KBM-7 (cell line): Measurements from ENCODE around the gene SORT1.
"Not testable (repeated sequence)": the region's sequence is repeated elsewhere in the genome, so short reads cannot be mapped to it uniquely, and the experiment has no call there.

ENCODE experiments used
- DNase-seq: peaks from one replicate; pipeline ENCODE4 v3.0.0-alpha.2; 2015
- in situ Hi-C: fragments of 300-500 bp; cut with MboI; formaldehyde crosslinking; loops from 2 replicates; pipeline ENCODE4 v1.14.3; 2020; ENCODE audit warnings: low sequenced_read_pairs, low pct_unique_long_range_greater_than_20kb, mixed read lengths

SORT1 gene

GRCh38 chr1:109309347-109309746 lies 88.4 kb downstream of the SORT1 start:
- in situ Hi-C loops, result no loop called here
- DNase-seq, result no peak

- DNase-seq, result peak; percentile 77
These were observed 90.3 kb downstream of the SORT1 start for GRCh38 chr1:109307274-109308021.

GRCh38 chr1:109306832-109307273 lies 90.9 kb downstream of the SORT1 start, which contains the start of gene MYBPHL:
TSS of gene MYBPHL (minus strand) at chr1:109307011. CDS start at chr1:109306991, 20 bp downstream.
- DNase-seq, result peak; percentile 18
- in situ Hi-C loops, result no loop called here

More at GRCh38 chr1:109307274-109308021, 90.3 kb downstream of the SORT1 start:
- in situ Hi-C loops, result no loop called here

GRCh38 chr1:109305991-109306390 lies 91.7 kb downstream of the SORT1 start:
- in situ Hi-C loops, DNase-seq: not testable (repeated sequence)

- in situ Hi-C loops, result no loop called here
- DNase-seq, result no peak
These were observed 93.3 kb downstream of the SORT1 start for GRCh38 chr1:109304226-109304920.

GRCh38 chr1:109301874-109302273 lies 95.8 kb downstream of the SORT1 start:
- in situ Hi-C loops, result no loop called here
- DNase-seq, result no peak

GRCh38 chr1:109300650-109301151 lies 97.0 kb downstream of the SORT1 start:
- in situ Hi-C loops, result no loop called here
- DNase-seq, result no peak

GRCh38 chr1:109299558-109300343 lies 98.0 kb downstream of the SORT1 start:
- DNase-seq, result no peak
- in situ Hi-C loops, result no loop called here

- in situ Hi-C loops, result no loop called here
- DNase-seq, result no peak
These were observed 98.8 kb downstream of the SORT1 start for GRCh38 chr1:109298666-109299557.

- no peak for DNase-seq
- in situ Hi-C loops, result no loop called here
These were observed 100.9 kb downstream of the SORT1 start for GRCh38 chr1:109296782-109297181.

- no peak for DNase-seq
- in situ Hi-C loops, result no loop called here
These were observed 101.9 kb downstream of the SORT1 start for GRCh38 chr1:109295712-109296415.

- in situ Hi-C loops, result no loop called here
- no peak for DNase-seq
These were observed 103.2 kb downstream of the SORT1 start for GRCh38 chr1:109294481-109294880.

GRCh38 chr1:109293026-109293425 lies 104.7 kb downstream of the SORT1 start:
- in situ Hi-C loops, result no loop called here
- DNase-seq, result no peak

GRCh38 chr1:109292364-109292763 lies 105.4 kb downstream of the SORT1 start:
- in situ Hi-C loops, result no loop called here
- no peak for DNase-seq

- peak; percentile 72 for DNase-seq
- in situ Hi-C loops, result no loop called here
These were observed 106.7 kb downstream of the SORT1 start for GRCh38 chr1:109290998-109291397.

GRCh38 chr1:109290137-109290536 lies 107.6 kb downstream of the SORT1 start:
- in situ Hi-C loops, result no loop called here
- DNase-seq, result no peak

GRCh38 chr1:109286762-109287161 lies 111.0 kb downstream of the SORT1 start:
- DNase-seq, in situ Hi-C loops: not testable (repeated sequence)
